Mammary microvascular endothelial cell (primary cell): ENCODE measurements around the gene SPAM1. TPM values are rescaled to one million over a fixed set of nuclear protein-coding genes. Genes with fewer than 3 reads are reported as not detected.

ENCODE experiments used
- total RNA-seq: library from RNA; depleted of rRNA; stranded (reverse); fragments of >200 nt; gene quantifications from 2 replicates; pipeline ENCODE4 v1.2.3, GENCODE V29; 2015

Gene SPAM1
- total RNA-seq = not detected in 2 replicates

GRCh38 chr7:123924941-123925340, at the start of gene SPAM1:
SPAM1 (plus strand) TSS chr7:123925241; CDS start chr7:123953571, 28,330 bp downstream.

Other genes starting within 250 kb of the SPAM1 start
- gene WASL, start 176.2 kb upstream of the SPAM1 start, total RNA-seq = 13.8 and 14.6 TPM in 2 replicates
- 0.49 TPM in 1 of 2 replicates, not detected in the other for gene HYAL4, start 80.1 kb upstream of the SPAM1 start, total RNA-seq
- not detected in 2 replicates for gene TMEM229A, start 107.8 kb downstream of the SPAM1 start, total RNA-seq